HG03469 (cell line): ENCODE measurements around the gene C1S.
A peak's percentile ranks its signal among the peaks of the same experiment; 100 is the strongest.
"Not testable (repeated sequence)": the region's sequence is repeated elsewhere in the genome, so short reads cannot be mapped to it uniquely, and the experiment has no call there.

Experiments used
- ATAC-seq: cut with Tn5 transposase; IDR thresholded peaks from one replicate; pipeline ENCODE4 v1.9.1; 2021; ENCODE audit warnings: mild to moderate bottlenecking, moderate library complexity, moderate number of reproducible peaks; ENCODE audit not compliant: unreplicated experiment

C1S gene

GRCh38 chr12:7101047-7101693 is 40.7 kb downstream of the C1S start:
- no peak for ATAC-seq

GRCh38 chr12:7101694-7102131 is 41.2 kb downstream of the C1S start:
- no peak for ATAC-seq

- no peak for ATAC-seq
These were observed 42.1 kb downstream of the C1S start for GRCh38 chr12:7102582-7102981.

- no peak for ATAC-seq
These were observed 43.5 kb downstream of the C1S start for GRCh38 chr12:7103837-7104584.

- no peak for ATAC-seq
These were observed 45.6 kb downstream of the C1S start for GRCh38 chr12:7106082-7106481.

- ATAC-seq: not testable (repeated sequence)
These were observed 46.7 kb downstream of the C1S start for GRCh38 chr12:7107181-7107580.

GRCh38 chr12:7107636-7108002 is 47.1 kb downstream of the C1S start:
- no peak for ATAC-seq

- ATAC-seq: peak; percentile 71
These were observed 47.7 kb downstream of the C1S start for GRCh38 chr12:7108003-7108795.

- ATAC-seq: no peak
These were observed 48.5 kb downstream of the C1S start, which contains the start of gene C1RL for GRCh38 chr12:7108796-7109571. Gene C1RL, minus strand, starts transcription at chr12:7109214. Its CDS starts 34 bp downstream, at chr12:7109180.

GRCh38 chr12:7109572-7109920 is 49.0 kb downstream of the C1S start:
- ATAC-seq: no peak

GRCh38 chr12:7110661-7111060 is 50.1 kb downstream of the C1S start:
- ATAC-seq: no peak

GRCh38 chr12:7112041-7112440 is 51.5 kb downstream of the C1S start:
- ATAC-seq: no peak

- no peak for ATAC-seq
These were observed 52.9 kb downstream of the C1S start for GRCh38 chr12:7113389-7113871.

- ATAC-seq: no peak
These were observed 53.5 kb downstream of the C1S start for GRCh38 chr12:7114008-7114407.

GRCh38 chr12:7114851-7115250 is 54.3 kb downstream of the C1S start:
- no peak for ATAC-seq

GRCh38 chr12:7116196-7116595 is 55.7 kb downstream of the C1S start:
- ATAC-seq: no peak

- ATAC-seq: no peak
These were observed 56.4 kb downstream of the C1S start for GRCh38 chr12:7116916-7117315.

GRCh38 chr12:7117670-7118069 is 57.2 kb downstream of the C1S start:
- no peak for ATAC-seq

GRCh38 chr12:7118881-7119280 is 58.4 kb downstream of the C1S start:
- no peak for ATAC-seq

GRCh38 chr12:7120166-7120565 is 59.6 kb downstream of the C1S start:
- no peak for ATAC-seq
